ENCODE measurements around the gene HACD2. TPM values are rescaled to one million over a fixed set of nuclear protein-coding genes. Genes with fewer than 3 reads are reported as not detected.
"Not testable (repeated sequence)": the region's sequence is repeated elsewhere in the genome, so short reads cannot be mapped to it uniquely, and the experiment has no call there.

HACD2 gene
- polyA plus RNA-seq, 1 donor: 53.6 TPM

GRCh38 chr3:123526474-123526873 is 58.4 kb downstream of the HACD2 start:
- no peak for DNase-seq

GRCh38 chr3:123525433-123525832 is 59.4 kb downstream of the HACD2 start:
- DNase-seq: no peak

GRCh38 chr3:123524981-123525380 is 59.9 kb downstream of the HACD2 start:
- no peak for DNase-seq

- DNase-seq: no peak
Observed at GRCh38 chr3:123523023-123523412, 61.8 kb downstream of the HACD2 start.

- DNase-seq: no peak
Observed at GRCh38 chr3:123522320-123523022, 62.4 kb downstream of the HACD2 start.

- DNase-seq: no peak
Observed at GRCh38 chr3:123521179-123521969, 63.5 kb downstream of the HACD2 start.

GRCh38 chr3:123520656-123521055 is 64.2 kb downstream of the HACD2 start:
- DNase-seq: no peak

- DNase-seq: no peak
Observed at GRCh38 chr3:123518892-123519485, 65.9 kb downstream of the HACD2 start.

- DNase-seq: no peak
Observed at GRCh38 chr3:123511726-123512125, 73.1 kb downstream of the HACD2 start.

GRCh38 chr3:123511084-123511483 is 73.8 kb downstream of the HACD2 start:
- DNase-seq: no peak

- peak; percentile 46 for DNase-seq
Observed at GRCh38 chr3:123508178-123508577, 76.7 kb downstream of the HACD2 start.

- no peak for DNase-seq
Observed at GRCh38 chr3:123505820-123506219, 79.0 kb downstream of the HACD2 start.

GRCh38 chr3:123503203-123503602 is 81.7 kb downstream of the HACD2 start:
- peak; percentile 15 for DNase-seq

- no peak for DNase-seq
Observed at GRCh38 chr3:123499322-123499721, 85.5 kb downstream of the HACD2 start.

GRCh38 chr3:123498761-123499160 is 86.1 kb downstream of the HACD2 start:
- no peak for DNase-seq

GRCh38 chr3:123493912-123494311 is 90.9 kb downstream of the HACD2 start:
- DNase-seq: no peak

- DNase-seq: no peak
Observed at GRCh38 chr3:123491966-123492587, 92.8 kb downstream of the HACD2 start.

- DNase-seq: peak; percentile 72
Observed at GRCh38 chr3:123489400-123490004, 95.4 kb downstream of the HACD2 start.

- DNase-seq: no peak
Observed at GRCh38 chr3:123488645-123489347, 96.1 kb downstream of the HACD2 start.

- not testable (repeated sequence) for DNase-seq
Observed at GRCh38 chr3:123487063-123487462, 97.8 kb downstream of the HACD2 start.

GRCh38 chr3:123486460-123486859 is 98.4 kb downstream of the HACD2 start:
- no peak for DNase-seq

GRCh38 chr3:123485551-123485950 is 99.3 kb downstream of the HACD2 start:
- DNase-seq: no peak
